Measurements from ENCODE around the gene SLC16A8.

- TF ChIP-seq POLR2AphosphoS5 (IDR thresholded peaks at IDR 0.05): no peak
- peak in 3 of 4 experiments; percentile 52 to 57 (median 54) for TF ChIP-seq CTCF (IDR thresholded peaks at IDR 0.05)
These were observed 20.1 kb upstream of the SLC16A8 start for GRCh38 chr22:38104084-38104483.

Measured in gastroesophageal sphincter (tissue), 3 donors.